IPS-18c (cell line): ENCODE results near the gene ATG10.

ENCODE experiments used
- H3K4me3 ChIP-seq: 2 replicates; pipeline ENCODE4 v1.7.0; 2013; ENCODE audit warnings: low read depth, mild to moderate bottlenecking, low read length, moderate library complexity; ENCODE audit not compliant: insufficient read depth
- H3K9me3 ChIP-seq: one replicate; pipeline ENCODE4 v1.6.1; 2013; ENCODE audit warnings: mild to moderate bottlenecking, low read length, moderate library complexity; ENCODE audit not compliant: control insufficient read depth, insufficient read depth

Gene ATG10

DNA sequence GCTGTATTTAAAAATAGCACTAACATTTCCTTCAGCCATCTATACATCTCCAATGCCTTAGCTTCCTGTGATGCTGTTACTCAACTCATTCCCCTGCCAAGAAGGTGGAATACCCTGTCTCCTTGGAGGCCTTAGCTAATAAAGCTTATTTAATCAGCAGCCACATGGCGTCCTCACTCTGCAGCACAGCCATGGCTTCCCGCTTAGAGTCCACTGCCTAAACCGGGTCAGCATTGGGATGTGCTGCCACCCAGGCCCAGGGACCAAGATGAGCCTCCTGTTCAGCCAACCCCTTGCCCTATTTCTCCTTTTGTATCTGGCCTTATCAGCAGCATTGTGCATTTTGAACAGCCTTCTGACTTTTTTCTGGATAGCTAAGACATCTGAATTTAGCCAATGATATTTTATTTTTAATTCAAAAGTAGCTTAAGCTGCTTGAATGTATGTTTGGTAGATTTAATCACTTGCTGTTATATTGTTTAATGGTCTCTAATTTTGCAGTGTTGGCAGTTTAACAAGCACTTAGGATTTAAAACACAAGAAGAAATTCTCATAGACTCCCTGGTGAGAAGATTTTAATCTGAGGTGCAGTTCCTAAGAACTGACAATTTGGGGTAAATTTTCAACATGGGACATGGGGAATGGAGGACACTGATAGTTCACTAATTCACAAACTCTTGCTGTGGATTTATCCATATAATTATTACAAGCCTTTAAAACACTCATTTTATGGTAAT lies 193.3 kb downstream of the ATG10 start:
- no peak overlapping the region for H3K4me3 ChIP-seq

DNA sequence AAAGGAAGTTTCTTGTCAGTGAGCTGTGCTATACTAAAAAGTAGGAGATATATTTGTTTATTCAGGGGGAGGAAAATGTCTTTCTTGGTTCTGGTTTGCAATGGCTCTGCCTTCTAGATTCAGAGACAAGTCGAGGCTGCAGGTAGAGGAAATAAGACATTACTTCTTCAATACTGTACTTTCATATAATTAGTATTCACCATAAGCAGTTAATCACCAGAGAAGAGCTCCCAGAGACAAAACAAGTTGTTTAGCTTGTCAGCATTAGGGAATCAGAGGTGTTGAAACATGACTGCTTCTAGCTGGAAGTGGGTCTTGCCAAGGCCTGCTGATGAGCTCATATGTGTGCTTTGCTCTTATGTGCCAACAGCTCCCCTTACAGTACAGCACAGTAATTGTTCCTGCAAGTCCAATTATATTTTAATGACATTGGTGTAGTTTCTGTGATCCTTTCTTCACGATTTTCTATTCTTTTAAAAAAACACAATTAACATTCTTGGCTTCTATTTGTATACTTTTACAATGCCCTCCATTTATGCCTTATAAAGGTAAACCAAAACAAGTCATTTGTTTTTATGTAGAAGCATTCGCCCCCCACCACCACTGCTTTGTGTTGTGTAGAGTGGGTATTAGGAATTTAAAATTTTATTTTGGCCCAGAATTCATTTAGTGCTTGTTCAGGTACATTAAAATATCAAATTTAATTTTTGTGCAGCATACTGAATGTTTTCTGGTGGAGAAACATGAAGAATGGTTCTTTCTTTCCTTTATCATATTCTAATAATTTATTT lies 194.1 kb downstream of the ATG10 start:
- no peaks in the 10 kb centered on the region for H3K9me3 ChIP-seq
- no peak overlapping the region for H3K4me3 ChIP-seq

More for the DNA sequence above, 193.3 kb downstream of the ATG10 start:
- H3K9me3 ChIP-seq, result no peaks in the 10 kb centered on the region

DNA sequence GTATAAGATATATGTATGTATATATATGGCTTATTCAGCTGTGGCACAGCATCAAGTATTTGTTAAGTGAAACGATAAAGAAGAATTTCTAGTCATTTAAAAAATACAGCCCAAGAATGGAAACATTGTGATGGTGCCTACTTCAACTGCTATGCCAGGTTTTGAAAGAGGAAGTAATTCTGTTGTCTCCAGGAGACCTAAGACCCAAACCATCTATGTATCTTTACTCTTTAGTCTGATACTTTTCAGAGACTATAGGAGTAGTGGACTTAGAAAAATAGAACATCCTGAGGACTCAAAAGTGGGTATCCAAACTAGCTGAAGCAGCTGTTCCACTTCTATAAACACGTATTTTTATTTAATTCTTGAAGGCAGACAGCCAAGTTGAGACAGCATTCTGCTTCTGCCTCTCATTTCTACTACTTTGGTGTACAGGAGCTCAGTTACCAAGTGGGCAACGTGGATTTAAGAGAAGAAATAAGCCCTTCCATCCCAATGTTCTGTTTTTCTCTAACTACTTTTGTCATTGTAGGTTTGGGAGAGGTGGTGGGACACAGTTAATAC lies 195.6 kb downstream of the ATG10 start:
- Histone ChIP-seq H3K4me3 (no peak overlapping the region), H3K9me3 (no peaks in the 10 kb centered on the region)

DNA sequence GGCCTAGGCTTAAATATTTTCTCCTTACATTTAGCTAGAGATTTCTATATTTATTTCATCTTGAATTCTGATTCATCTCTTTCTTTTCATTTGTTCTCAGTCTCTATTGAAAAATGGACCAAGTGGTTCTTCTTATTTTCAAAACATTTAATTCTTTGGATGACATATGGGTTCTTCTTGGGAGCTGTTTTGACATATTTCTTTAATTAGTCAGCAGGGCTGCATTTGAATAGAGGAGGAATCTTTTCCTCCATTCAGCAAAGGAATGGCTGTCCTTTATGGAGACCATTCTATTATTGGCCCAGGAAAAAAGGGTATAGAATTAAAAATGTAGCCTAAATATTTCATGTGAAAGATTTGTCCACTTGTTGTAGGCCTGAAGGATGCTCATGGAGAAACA lies 196.5 kb downstream of the ATG10 start:
- H3K4me3 ChIP-seq, result no peak overlapping the region

DNA sequence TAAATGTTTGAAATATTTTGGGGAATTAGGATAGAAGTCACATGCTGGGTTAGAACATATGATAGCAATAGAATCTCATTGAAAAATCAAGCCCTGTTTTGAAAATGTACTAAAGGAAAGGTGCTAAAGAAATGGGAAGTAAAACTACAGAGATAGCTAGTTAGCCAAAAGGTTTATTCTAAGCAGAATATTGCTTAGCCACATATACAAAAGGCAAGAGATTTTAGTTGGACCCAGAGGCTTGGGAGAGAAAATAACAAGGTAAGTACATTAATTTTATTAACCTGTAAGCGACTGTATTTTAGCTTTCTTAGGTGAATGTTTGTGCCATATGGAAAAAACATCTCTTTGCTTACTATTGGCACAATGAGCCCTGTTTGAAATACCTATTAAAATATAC lies 198.1 kb downstream of the ATG10 start:
- Histone ChIP-seq H3K4me3 (no peak overlapping the region), H3K9me3 (no peaks in the 10 kb centered on the region)

More for the DNA sequence above, 196.5 kb downstream of the ATG10 start:
- H3K9me3 ChIP-seq, result no peaks in the 10 kb centered on the region

- Histone ChIP-seq H3K9me3 (no peaks in the 10 kb centered on the region), H3K4me3 (no peak overlapping the region)
Measured at GRCh38 chr5:82174128-82174918, 202.5 kb downstream of the ATG10 start.

DNA sequence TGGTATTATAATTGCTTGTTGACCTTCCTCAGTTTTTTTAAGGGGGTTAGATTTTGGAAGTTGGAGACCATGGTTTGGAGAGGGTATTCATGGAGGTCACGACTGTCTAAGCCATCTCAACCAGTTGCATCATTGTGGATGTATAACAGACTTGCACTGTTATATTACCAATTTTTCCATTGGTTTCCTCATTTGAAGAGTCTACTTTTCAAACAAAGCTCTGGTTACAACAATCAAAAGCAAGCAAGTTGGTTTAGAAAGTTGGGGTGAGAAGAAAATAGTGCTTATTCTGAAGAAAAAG lies 203.0 kb downstream of the ATG10 start:
- H3K4me3 ChIP-seq, result no peak overlapping the region
- no peaks in the 10 kb centered on the region for H3K9me3 ChIP-seq

DNA sequence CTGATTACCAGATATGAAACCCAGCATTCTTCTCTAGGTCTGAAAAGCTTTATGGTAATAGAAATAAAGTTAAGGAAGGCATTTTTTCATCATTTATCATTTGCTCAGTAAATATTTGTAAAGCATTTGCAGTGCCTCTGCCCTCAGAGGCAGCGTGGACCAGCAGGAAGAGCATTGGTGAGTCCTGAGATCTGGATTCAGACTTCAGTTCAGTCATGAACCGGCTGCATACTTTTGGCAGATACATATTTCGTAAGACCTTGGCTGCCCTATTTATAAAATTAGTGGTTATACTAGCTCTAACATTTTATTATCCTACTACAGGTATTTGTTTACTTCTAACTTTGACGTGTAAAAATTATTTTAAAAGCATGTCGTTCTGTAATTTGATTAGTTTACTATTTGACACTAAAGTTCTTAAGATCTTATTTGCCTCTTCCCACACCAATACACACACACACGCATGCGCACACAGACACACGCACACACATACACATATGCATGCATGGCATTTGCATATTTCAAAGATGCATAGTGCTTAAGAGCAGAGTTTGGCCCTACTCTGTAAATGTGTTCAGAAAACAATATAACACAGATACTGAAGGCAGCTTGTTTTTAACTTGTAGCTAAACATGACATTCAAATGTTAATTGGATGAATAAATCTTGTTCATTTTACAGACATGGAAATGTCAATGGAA lies 204.4 kb downstream of the ATG10 start:
- Histone ChIP-seq H3K9me3 (no peaks in the 10 kb centered on the region), H3K4me3 (no peak overlapping the region)

DNA sequence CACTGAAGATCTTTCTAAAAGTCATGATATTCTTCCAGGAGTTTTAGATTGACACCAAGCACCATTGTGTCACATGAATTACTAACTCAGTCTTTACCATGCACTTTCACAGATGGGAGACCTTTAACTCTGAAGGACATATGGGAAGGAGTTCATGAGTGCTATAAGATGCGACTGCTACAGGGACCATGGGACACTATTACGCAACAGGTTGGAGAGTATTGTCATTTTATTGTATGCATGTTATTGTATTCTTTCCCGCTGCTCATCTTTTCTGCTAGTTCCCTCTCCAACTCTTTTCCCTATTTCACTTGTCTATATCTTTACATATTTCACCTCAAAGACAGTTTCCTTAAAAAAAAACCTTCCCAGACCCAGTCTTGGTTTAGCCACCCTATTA lies 206.6 kb downstream of the ATG10 start:
- Histone ChIP-seq H3K4me3 (no peak overlapping the region), H3K9me3 (no peaks in the 10 kb centered on the region)

DNA sequence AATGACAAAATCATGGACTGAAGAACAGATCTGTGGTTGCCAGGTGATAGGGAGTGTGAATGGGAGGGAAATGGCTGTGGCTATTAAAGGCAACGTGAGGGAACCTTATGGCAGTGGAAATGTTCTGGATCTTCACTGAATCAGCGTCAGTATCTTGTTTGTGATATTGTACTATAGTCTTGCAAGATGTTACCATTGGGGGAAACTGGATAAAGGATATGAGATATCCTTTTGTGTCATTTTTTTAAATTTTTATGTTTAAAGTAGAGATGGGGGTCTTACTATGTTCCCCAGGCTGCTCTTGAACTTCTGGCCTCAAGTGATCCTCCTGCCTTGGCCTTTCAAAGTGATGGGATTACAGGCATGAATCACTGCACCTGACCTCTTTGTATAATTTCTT lies 210.8 kb downstream of the ATG10 start:
- no peak overlapping the region for H3K4me3 ChIP-seq
- H3K9me3 ChIP-seq, result no peaks in the 10 kb centered on the region

GRCh38 chr5:82183828-82184227 lies 212.0 kb downstream of the ATG10 start:
- Histone ChIP-seq H3K4me3 (no peak overlapping the region), H3K9me3 (no peaks in the 10 kb centered on the region)

- Histone ChIP-seq H3K9me3 (no peaks in the 10 kb centered on the region), H3K4me3 (no peak overlapping the region)
Measured at GRCh38 chr5:82185851-82186250, 214.0 kb downstream of the ATG10 start.

- no peak overlapping the region for H3K4me3 ChIP-seq
- H3K9me3 ChIP-seq, result no peaks in the 10 kb centered on the region
Measured at GRCh38 chr5:82197550-82197949, 225.7 kb downstream of the ATG10 start.

DNA sequence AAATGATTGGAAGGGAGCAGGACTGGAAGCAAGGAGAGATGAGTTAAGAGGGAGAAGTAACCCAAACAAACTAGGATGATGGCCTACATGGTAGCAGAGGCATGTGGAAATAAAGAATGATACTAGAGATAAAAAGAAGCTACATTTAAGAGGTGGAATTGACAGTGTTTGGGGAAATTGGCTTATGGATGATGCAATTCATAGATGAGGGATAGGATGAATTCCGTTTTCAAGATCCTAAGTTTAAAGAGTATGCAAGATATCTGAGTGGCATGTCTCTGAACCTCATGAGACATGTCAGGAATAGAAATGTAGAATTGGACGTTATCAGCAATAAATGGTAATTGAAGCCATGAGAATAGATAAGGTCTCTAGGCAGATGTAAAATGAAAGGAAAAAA lies 232.7 kb downstream of the ATG10 start:
- H3K4me3 ChIP-seq, result no peak overlapping the region
- no peaks in the 10 kb centered on the region for H3K9me3 ChIP-seq

DNA sequence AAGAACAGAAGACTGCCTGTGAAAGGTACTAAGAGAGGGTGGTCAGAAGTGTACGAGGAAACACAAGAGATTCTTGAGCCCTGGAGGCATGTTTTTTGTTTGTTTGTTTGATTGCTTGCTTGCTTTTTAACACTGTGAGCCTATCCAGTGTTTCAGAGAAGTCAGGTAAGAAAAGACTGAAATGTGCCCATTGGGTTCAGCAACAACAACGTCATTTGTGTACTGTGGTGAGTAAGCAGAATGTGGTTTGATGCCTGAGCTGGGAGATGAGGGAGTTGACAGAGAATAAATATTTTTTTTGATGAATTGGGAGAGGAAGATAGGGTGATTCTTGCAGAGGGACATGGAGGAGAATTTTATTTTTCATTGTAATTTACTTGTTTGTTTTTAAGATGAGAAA lies 233.2 kb downstream of the ATG10 start:
- Histone ChIP-seq H3K4me3 (no peak overlapping the region), H3K9me3 (no peaks in the 10 kb centered on the region)

- H3K4me3 ChIP-seq, result no peak overlapping the region
- no peaks in the 10 kb centered on the region for H3K9me3 ChIP-seq
Measured at GRCh38 chr5:82208371-82208770, 236.5 kb downstream of the ATG10 start.

- H3K9me3 ChIP-seq, result no peaks in the 10 kb centered on the region
- H3K4me3 ChIP-seq, result no peak overlapping the region
Measured at GRCh38 chr5:82211855-82212572, 240.2 kb downstream of the ATG10 start.
